ENCODE data around the gene LACC1. TPM values are rescaled to one million over a fixed set of nuclear protein-coding genes. Genes with fewer than 3 reads are reported as not detected.

LACC1 gene
- total and polyA plus RNA-seq, 2 donors (not counting 1 experiment from before 2014, with no cell fraction given), result 1.4 to 5.3 TPM

- Histone ChIP-seq H4K20me1 (ENCODE audit: control insufficient read depth, insufficient read depth, low read length, poor library complexity, severe bottlenecking) (no peaks in the 10 kb centered on the region), H3K27ac (ENCODE audit: low read length in 2 of 2) (no peak overlapping the region), H3K9me3 (ENCODE audit: control extremely low read depth in 1 of 3, control insufficient read depth in 2 of 3, insufficient read depth in 1 of 3, low read length in 2 of 3) (no peaks in the 10 kb centered on the region), H3K36me3 (replicated peaks in 1 of 2; ENCODE audit: control extremely low read depth in 1 of 2, control insufficient read depth in 1 of 2, extremely low read depth in 1 of 2, insufficient read depth in 2 of 2, low read length in 1 of 2) (no peaks in the 10 kb centered on the region), H3K4me3 (ENCODE audit: control extremely low read depth in 1 of 5, extremely low read depth in 1 of 5, insufficient read depth in 1 of 5, low read depth in 2 of 5, low read length in 4 of 5) (no peak overlapping the region), H3K79me2 (ENCODE audit: control insufficient read depth, insufficient read depth, low read length) (no peaks in the 10 kb centered on the region), H3K4me1 (ENCODE audit: control insufficient read depth in 2 of 2, insufficient read depth in 2 of 2, low read length in 2 of 2) (no peaks in the 10 kb centered on the region), H3K9ac (ENCODE audit: low read length) (no peak overlapping the region), H3K4me2 (replicated peaks; ENCODE audit: low read depth, low read length, poor library complexity, severe bottlenecking) (no peak overlapping the region), H2AFZ (ENCODE audit: insufficient read depth, low read depth, low read length, poor library complexity, severe bottlenecking) (no peak overlapping the region), H3K27me3 (replicated peaks in 1 of 4; ENCODE audit: control extremely low read depth in 1 of 4, control insufficient read depth in 3 of 4, insufficient read depth in 4 of 4, low read length in 3 of 4) (peaks cover 0 to 9% (median 1%) of the 10 kb centered on the region in 4 experiments)
- ATAC-seq (ENCODE audit: low read depth) (no peak), DNase-seq (no peak)
- ChIA-PET CTCF (interaction anchor here (1.6 to 14.5 kb wide), 2 partner anchors 9 to 527 kb away, joined by 5 to 260 read pairs; no protein-coding TSS in a partner anchor), POLR2A (no interaction called here)
- Mint-ChIP-seq H3K9me3 (ENCODE audit: insufficient read depth) (no peaks in the 10 kb centered on the region), H3K27me3 (peaks cover 44% of the 10 kb centered on the region), H3K4me3 (no peak overlapping the region), H3K27ac (no peak overlapping the region), H3K4me1 (peaks cover 1% of the 10 kb centered on the region)
- intact Hi-C loops (cut with micrococcal nuclease), result no loop called here
- WGBS (ENCODE audit: insufficient coverage), result 11% methylated on average over 1 of the region's 2 CpGs
- no peak for TF ChIP-seq EZH2 (IDR thresholded peaks at IDR 0.05; ENCODE audit: borderline replicate concordance, insufficient read depth, low read depth, low read length, poor library complexity, severe bottlenecking)
- TF ChIP-seq, protein P1, sequence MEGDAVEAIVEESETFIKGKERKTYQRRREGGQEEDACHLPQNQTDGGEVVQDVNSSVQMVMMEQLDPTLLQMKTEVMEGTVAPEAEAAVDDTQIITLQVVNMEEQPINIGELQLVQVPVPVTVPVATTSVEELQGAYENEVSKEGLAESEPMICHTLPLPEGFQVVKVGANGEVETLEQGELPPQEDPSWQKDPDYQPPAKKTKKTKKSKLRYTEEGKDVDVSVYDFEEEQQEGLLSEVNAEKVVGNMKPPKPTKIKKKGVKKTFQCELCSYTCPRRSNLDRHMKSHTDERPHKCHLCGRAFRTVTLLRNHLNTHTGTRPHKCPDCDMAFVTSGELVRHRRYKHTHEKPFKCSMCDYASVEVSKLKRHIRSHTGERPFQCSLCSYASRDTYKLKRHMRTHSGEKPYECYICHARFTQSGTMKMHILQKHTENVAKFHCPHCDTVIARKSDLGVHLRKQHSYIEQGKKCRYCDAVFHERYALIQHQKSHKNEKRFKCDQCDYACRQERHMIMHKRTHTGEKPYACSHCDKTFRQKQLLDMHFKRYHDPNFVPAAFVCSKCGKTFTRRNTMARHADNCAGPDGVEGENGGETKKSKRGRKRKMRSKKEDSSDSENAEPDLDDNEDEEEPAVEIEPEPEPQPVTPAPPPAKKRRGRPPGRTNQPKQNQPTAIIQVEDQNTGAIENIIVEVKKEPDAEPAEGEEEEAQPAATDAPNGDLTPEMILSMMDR (IDR thresholded peaks at IDR 0.05), result no peak
Observed at GRCh38 chr13:43911278-43911677, 31.6 kb downstream of the LACC1 start.

DNA sequence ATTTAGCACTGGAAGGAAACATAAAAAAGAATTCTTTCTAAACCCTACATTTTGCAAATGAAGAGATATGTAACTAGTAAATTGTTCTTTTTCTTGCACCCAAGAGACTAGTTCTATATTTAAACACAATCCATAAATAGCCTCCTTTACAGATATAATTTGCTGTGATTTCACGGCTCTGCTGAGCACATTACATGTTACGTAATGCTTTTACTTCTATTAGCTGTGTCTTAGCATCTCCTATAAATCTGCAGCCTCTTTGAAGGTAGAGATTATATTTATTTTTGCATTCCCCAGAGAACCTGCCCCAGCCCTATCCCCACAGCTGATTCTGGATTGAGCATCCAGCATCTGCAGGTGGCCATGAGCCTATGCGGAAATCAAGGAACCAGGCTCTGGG is 32.2 kb downstream of the LACC1 start:
- Mint-ChIP-seq H3K4me1 (peaks cover 1% of the 10 kb centered on the region), H3K27me3 (peaks cover 45% of the 10 kb centered on the region), H3K4me3 (no peak overlapping the region), H3K9me3 (ENCODE audit: insufficient read depth) (no peaks in the 10 kb centered on the region), H3K27ac (no peak overlapping the region)
- no peak overlapping the region for H3K9ac ChIP-seq (ENCODE audit: low read length)
- H3K4me3 ChIP-seq (ENCODE audit: control extremely low read depth in 1 of 5, extremely low read depth in 1 of 5, insufficient read depth in 1 of 5, low read depth in 2 of 5, low read length in 4 of 5), result no peak overlapping the region
- no peaks in the 10 kb centered on the region for H3K4me1 ChIP-seq (ENCODE audit: control insufficient read depth in 2 of 2, insufficient read depth in 2 of 2, low read length in 2 of 2)
- no peaks in the 10 kb centered on the region for H4K20me1 ChIP-seq (ENCODE audit: control insufficient read depth, insufficient read depth, low read length, poor library complexity, severe bottlenecking)
- H3K36me3 ChIP-seq (replicated peaks in 1 of 2; ENCODE audit: control extremely low read depth in 1 of 2, control insufficient read depth in 1 of 2, extremely low read depth in 1 of 2, insufficient read depth in 2 of 2, low read length in 1 of 2), result no peaks in the 10 kb centered on the region
- no peak overlapping the region for H2AFZ ChIP-seq (ENCODE audit: insufficient read depth, low read depth, low read length, poor library complexity, severe bottlenecking)
- ATAC-seq (ENCODE audit: low read depth) (no peak), DNase-seq (no peak)
- TF ChIP-seq, protein P1 (IDR thresholded peaks at IDR 0.05), result no peak
- TF ChIP-seq EZH2 (IDR thresholded peaks at IDR 0.05; ENCODE audit: borderline replicate concordance, insufficient read depth, low read depth, low read length, poor library complexity, severe bottlenecking), result no peak
- no peak overlapping the region for H3K4me2 ChIP-seq (replicated peaks; ENCODE audit: low read depth, low read length, poor library complexity, severe bottlenecking)
- no peak overlapping the region for H3K27ac ChIP-seq (ENCODE audit: low read length in 2 of 2)
- no peaks in the 10 kb centered on the region for H3K9me3 ChIP-seq (ENCODE audit: control extremely low read depth in 1 of 3, control insufficient read depth in 2 of 3, insufficient read depth in 1 of 3, low read length in 2 of 3)
- intact Hi-C loops (cut with micrococcal nuclease), result no loop called here
- WGBS (ENCODE audit: insufficient coverage), result no CpG with 5 or more reads among the region's 3 CpGs
- no peaks in the 10 kb centered on the region for H3K79me2 ChIP-seq (ENCODE audit: control insufficient read depth, insufficient read depth, low read length)
- peaks cover 0 to 9% (median 1%) of the 10 kb centered on the region in 4 experiments for H3K27me3 ChIP-seq (replicated peaks in 1 of 4; ENCODE audit: control extremely low read depth in 1 of 4, control insufficient read depth in 3 of 4, insufficient read depth in 4 of 4, low read length in 3 of 4)
- POLR2A ChIA-PET, result no interaction called here
- CTCF ChIA-PET, result interaction anchor here (1.6 to 14.5 kb wide), 2 partner anchors 10 to 526 kb away, joined by 5 to 260 read pairs; no protein-coding TSS in a partner anchor

All from B cell (primary cell).